ENCODE data around the gene DNAH7. TPM values are rescaled to one million over a fixed set of nuclear protein-coding genes. Genes with fewer than 3 reads are reported as not detected.

Gene DNAH7
- total RNA-seq, 4 donors from 2014 or later = 0.10 to 1.2 (median 0.27) TPM

DNA sequence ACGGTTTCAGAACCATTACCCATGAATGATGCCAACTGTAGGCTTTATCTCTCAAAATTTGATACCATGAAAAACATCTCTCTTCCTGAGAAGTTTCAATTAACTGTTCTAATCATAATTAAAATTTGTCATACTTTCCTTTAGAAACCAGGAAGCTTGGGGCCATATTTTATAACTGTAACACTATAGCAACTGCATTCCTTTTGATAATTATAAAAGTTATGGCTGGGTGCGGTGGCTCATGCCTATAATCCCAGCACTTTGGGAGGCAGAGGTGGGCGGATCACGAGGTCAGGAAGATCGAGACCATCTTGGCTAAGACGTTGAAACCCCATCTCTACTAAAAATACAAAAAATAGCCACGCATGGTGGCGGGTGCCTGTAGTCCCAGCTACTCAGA is 70.6 kb downstream of the DNAH7 start:
- Histone ChIP-seq H3K27me3 (no peaks in the 10 kb centered on the region), H3K4me1 (no peaks in the 10 kb centered on the region), H3K4me3 (no peak overlapping the region), H3K36me3 (no peaks in the 10 kb centered on the region), H3K9me3 (no peaks in the 10 kb centered on the region), H3K27ac (no peak overlapping the region)
- WGBS = 91% methylated on average over 8 of the region's 8 CpGs
- TF ChIP-seq EP300 (IDR thresholded peaks at IDR 0.05) (no peak), POLR2AphosphoS5 (IDR thresholded peaks at IDR 0.05) (no peak), POLR2A (IDR thresholded peaks at IDR 0.05) (no peak)
- TF ChIP-seq, protein P1, sequence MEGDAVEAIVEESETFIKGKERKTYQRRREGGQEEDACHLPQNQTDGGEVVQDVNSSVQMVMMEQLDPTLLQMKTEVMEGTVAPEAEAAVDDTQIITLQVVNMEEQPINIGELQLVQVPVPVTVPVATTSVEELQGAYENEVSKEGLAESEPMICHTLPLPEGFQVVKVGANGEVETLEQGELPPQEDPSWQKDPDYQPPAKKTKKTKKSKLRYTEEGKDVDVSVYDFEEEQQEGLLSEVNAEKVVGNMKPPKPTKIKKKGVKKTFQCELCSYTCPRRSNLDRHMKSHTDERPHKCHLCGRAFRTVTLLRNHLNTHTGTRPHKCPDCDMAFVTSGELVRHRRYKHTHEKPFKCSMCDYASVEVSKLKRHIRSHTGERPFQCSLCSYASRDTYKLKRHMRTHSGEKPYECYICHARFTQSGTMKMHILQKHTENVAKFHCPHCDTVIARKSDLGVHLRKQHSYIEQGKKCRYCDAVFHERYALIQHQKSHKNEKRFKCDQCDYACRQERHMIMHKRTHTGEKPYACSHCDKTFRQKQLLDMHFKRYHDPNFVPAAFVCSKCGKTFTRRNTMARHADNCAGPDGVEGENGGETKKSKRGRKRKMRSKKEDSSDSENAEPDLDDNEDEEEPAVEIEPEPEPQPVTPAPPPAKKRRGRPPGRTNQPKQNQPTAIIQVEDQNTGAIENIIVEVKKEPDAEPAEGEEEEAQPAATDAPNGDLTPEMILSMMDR (IDR thresholded peaks at IDR 0.05) = no peak
- no peak for DNase-seq (ENCODE audit: low spot score in 2 of 2)

DNA sequence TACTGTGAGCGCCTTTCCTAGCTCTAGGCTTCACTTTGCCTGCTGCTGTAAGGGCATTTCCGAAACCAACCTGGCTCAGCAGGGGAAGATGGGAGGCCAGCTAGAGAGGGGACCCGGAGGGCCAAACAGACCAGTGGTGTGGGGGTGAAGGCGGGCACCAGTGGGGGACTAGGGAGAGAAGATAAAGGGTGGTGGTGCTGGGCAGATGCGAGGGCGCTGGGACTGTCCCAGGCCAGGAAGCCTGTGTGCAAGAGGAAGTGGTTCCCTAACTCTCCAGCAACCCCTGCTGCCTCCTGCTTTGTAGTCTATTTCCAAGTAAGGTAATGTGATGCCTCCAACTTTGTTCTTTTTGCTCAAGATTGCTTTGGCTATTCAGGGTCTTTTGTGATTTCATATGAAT is 73.1 kb downstream of the DNAH7 start:
- H3K27ac ChIP-seq = no peak overlapping the region
- no peak for TF ChIP-seq POLR2AphosphoS5 (IDR thresholded peaks at IDR 0.05)
- TF ChIP-seq, protein P1 (IDR thresholded peaks at IDR 0.05) = no peak
- no peak for TF ChIP-seq EP300 (IDR thresholded peaks at IDR 0.05)
- TF ChIP-seq POLR2A (IDR thresholded peaks at IDR 0.05) = no peak
- 85% methylated on average over 6 of the region's 6 CpGs for WGBS
- H3K36me3 ChIP-seq = no peaks in the 10 kb centered on the region
- no peaks in the 10 kb centered on the region for H3K27me3 ChIP-seq
- no peak for DNase-seq (ENCODE audit: low spot score in 2 of 2)
- H3K9me3 ChIP-seq = no peaks in the 10 kb centered on the region
- no peaks in the 10 kb centered on the region for H3K4me1 ChIP-seq
- H3K4me3 ChIP-seq = no peak overlapping the region

DNA sequence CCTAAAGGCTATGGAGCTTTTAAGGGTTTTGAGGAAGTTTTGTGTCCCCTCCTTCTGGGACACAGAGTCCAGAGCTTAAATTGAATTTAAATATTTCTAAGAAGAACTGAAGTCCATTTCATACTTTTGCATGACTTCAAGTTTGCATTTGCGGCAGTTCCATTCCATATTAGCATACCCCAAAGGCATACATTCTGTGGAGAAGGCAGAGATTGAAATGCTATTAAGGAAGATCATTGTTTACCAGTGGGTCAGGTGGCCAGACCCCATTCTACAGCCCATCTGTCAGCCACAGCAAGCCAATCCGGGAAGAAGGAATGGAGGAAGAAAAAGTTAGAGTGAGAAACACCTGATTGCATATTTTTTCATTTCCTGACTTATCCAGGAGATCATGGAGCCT is 75.0 kb downstream of the DNAH7 start:
- no peaks in the 10 kb centered on the region for H3K27me3 ChIP-seq
- H3K4me1 ChIP-seq = no peaks in the 10 kb centered on the region
- 85% methylated on average over 2 of the region's 2 CpGs for WGBS
- no peak overlapping the region for H3K4me3 ChIP-seq
- H3K27ac ChIP-seq = no peak overlapping the region
- H3K36me3 ChIP-seq = no peaks in the 10 kb centered on the region
- DNase-seq (ENCODE audit: low spot score in 2 of 2) = no peak
- no peaks in the 10 kb centered on the region for H3K9me3 ChIP-seq
- TF ChIP-seq, protein P1 (IDR thresholded peaks at IDR 0.05) = no peak
- TF ChIP-seq POLR2AphosphoS5 (IDR thresholded peaks at IDR 0.05) (no peak), POLR2A (IDR thresholded peaks at IDR 0.05) (no peak), EP300 (IDR thresholded peaks at IDR 0.05) (no peak)

DNA sequence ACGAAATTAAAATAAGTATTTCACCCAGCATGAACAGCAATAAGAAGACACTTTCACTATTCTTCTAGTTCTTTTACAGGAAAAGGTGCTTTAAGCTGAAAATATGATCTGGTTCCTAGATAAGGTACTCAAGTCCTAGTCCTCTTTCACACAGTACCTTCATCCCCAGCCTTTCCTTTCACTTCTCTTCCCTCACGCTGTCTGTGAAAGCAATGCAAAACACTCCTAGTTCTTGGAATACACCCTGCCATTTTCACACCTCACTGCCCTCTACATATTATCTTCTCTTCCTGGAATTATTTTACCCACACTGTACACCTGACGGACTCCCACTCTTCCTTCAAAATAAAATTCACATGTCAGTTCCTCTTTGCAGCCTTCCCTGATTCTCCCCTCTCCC is 82.9 kb downstream of the DNAH7 start:
- no peaks in the 10 kb centered on the region for H3K36me3 ChIP-seq
- WGBS = 71% methylated on average over 3 of the region's 3 CpGs
- no peaks in the 10 kb centered on the region for H3K4me1 ChIP-seq
- no peak overlapping the region for H3K4me3 ChIP-seq
- no peak for DNase-seq (ENCODE audit: low spot score in 2 of 2)
- H3K27me3 ChIP-seq = no peaks in the 10 kb centered on the region
- TF ChIP-seq POLR2A (IDR thresholded peaks at IDR 0.05) (no peak), POLR2AphosphoS5 (IDR thresholded peaks at IDR 0.05) (no peak), EP300 (IDR thresholded peaks at IDR 0.05) (no peak)
- TF ChIP-seq, protein P1 (IDR thresholded peaks at IDR 0.05) = no peak
- no peaks in the 10 kb centered on the region for H3K9me3 ChIP-seq
- H3K27ac ChIP-seq = no peak overlapping the region

DNA sequence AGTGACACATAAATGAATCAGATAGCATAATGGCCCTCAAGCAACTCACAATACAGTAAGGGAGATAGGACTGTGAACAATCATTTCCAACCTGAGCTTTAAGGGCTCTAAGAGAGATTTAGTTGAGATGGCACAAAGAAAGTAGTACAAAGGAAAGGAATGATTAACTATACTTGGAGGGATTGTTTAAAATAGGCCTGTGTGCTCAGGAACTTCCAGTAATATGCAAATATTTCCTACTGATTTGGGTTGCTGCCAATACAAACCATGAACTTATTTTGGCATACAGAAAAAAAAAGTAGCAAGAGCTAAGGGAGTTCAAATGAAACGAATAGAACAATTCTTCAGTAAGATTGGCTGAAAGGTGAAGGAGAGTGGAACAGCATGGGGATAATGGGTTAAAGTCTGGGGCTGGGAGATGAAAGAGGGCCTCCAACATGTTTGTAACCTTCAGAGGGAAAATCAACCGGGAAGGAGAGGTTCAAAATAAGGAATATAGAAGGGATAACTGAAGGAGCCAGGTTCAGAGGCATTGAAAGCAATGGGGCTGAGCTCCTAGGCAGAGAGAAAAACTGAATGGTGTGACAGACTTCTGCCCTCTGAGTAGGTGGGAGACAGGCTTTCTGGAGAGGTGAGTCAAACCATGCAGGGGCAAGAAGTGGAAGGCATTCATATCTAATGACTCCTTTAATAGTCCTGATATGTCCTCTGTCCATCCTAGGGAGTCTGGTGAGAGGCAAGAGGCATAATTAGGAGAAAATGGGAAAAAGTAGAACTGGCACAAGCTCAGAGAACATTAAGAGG is 83.5 kb downstream of the DNAH7 start:
- Histone ChIP-seq H3K27ac (no peak overlapping the region), H3K27me3 (no peaks in the 10 kb centered on the region), H3K9me3 (peaks cover under 1% of the 10 kb centered on the region), H3K4me1 (no peaks in the 10 kb centered on the region), H3K4me3 (no peak overlapping the region), H3K36me3 (no peaks in the 10 kb centered on the region)
- 22% methylated on average over 2 of the region's 2 CpGs for WGBS
- DNase-seq (ENCODE audit: low spot score in 2 of 2) = no peak
- TF ChIP-seq POLR2AphosphoS5 (IDR thresholded peaks at IDR 0.05) (no peak), POLR2A (IDR thresholded peaks at IDR 0.05) (no peak), EP300 (IDR thresholded peaks at IDR 0.05) (no peak)
